Measurements from ENCODE around the gene ZDHHC16.

The ZDHHC16 gene

DNA sequence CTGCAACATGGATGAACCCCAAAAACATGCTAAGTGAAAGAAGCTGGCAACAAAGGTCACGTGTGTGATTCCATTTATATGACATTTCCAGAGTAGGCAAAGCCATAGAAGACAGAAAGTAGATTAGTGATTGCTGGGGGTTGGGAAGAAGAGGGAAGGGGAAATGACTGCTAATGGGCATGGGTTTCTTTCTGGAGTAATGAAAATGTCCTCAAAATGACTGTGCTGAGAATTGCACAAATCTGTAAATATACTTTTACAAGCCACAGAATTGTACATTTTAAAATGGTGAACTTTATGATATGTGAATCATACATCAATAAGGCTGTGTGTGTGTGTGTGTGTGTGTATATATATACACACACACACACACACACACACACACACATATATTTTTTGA, 36.4 kb downstream of the ZDHHC16 start:
- no peak for DNase-seq

GRCh38 chr10:97483506-97483905, 37.5 kb downstream of the ZDHHC16 start:
- no peak for DNase-seq

DNA sequence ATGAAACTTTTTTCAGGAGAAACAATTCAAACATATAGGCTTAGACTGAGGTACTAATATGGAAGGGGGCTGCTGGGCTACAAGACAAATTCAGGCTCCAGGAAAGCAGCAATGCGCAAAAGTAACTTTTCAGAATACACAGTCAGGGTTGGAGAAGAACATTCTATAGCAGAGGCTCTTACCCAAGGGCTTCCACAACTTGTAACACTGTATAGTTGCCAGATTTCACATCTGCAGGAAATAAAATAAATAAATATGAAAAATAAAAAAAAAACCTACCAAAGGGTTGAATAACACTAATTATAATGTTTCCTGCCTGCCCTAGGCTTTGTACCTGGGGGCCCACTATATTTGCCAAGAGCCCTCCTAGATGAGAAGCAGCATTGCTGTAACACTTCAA, 37.9 kb downstream of the ZDHHC16 start:
- no peak for DNase-seq

DNA sequence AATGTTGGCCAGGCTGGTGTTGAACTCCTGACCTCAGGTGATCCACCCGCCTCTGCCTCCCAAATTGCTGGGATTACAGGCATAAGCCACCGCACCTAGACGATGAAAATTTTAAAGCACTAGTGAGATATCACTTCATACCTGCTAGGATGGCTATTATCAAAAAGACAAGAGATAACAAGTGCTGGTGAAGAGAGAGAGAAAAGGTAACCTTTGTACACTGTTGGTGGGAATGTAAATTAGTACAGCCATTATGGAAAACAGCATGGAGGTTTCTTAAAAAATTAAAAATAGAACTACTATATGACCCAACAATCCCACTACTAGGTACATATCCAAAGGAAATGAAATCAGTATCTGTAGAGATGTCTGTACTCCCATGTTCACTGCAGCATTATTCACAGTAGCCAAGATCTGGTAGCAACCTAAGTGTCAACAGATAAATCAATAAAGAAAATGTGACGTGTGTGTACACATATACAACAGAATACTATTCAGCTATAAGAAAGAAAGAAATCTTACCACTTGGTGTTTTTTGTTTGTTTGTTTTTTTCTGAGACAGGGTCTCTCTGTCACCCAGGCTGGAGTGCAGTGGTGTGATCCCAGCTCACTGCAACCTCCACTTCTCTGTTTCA, 39.8 kb downstream of the ZDHHC16 start:
- no peak for DNase-seq

GRCh38 chr10:97490592-97490991, 44.6 kb downstream of the ZDHHC16 start:
- DNase-seq = no peak

- DNase-seq = no peak
Observed at GRCh38 chr10:97494151-97494550, 48.2 kb downstream of the ZDHHC16 start.

- DNase-seq = peak; percentile 39
Observed at GRCh38 chr10:97494863-97495506, 49.0 kb downstream of the ZDHHC16 start.

DNA sequence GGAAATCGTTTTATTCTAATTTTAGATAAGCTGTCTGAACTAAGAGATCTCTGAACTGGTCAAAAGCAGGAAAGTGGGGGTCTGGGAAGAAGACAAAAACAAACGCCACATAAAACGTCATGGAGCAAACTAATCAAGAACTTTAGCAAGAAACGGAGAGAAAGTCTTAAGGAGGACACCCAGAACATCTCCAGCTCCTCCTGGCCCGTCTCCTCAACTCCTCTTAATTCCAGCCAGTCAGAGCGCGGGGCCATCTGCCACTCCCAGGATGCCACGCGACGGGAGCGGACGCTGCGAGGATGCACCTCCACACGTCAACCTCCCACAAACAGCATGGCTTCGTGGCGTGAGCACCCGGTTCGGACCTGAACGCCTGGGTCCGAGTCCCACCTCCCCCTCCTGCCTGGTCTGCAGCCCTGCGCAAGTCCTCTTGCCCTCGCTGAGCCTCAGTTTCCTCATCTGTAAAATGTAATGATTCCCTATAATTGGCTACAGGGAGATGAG, 51.6 kb downstream of the ZDHHC16 start:
- peak; percentile 64 for DNase-seq

- DNase-seq = peak; percentile 99
Observed at GRCh38 chr10:97498076-97498840, 52.3 kb downstream of the ZDHHC16 start, which contains the start of gene MMS19. MMS19 (minus strand) TSS chr10:97498422; CDS start chr10:97498384, 38 bp downstream.

DNA sequence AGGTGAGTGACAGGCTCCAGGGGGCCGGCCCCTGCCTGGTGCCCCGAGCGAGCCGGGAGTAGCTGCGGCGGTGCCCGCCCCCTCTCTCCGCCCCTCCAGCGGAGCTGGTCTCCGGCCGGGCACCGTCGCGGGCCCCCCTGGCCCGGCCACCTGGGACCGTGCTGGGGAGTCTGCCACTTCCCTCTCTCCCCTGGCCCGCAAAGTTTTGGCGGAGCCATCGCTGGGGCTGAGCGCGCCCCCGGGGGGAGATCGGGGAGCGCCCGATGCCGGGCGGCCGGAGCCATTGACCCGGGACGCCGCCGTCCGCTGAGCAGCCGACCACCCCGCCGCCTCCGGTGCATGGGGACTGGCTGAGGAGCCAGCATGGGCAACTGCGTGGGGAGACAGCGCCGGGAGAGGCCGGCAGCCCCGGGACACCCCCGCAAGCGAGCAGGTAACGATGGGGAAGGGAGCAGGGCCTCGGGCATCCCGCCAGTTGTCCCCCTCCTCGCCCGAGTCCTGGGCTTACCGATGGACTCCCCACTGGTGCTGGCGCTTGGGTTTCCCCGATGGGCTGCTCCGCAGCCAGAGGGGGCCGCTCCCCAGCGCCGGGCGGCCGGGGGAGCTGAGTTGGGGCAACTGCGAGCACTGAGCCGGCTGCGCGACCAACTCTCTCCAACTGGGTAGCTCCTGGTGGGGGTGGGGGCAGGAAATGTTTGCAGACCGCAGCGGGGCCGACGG, 53.0 kb downstream of the ZDHHC16 start, which contains the start of gene UBTD1:
TSS of gene UBTD1 (plus strand) at position 84 of the 720 bp plus-strand sequence. CDS start at position 364, 280 bp downstream.
- DNase-seq = peak; percentile 19

GRCh38 chr10:97499561-97500296, 53.8 kb downstream of the ZDHHC16 start:
- no peak for DNase-seq

DNA sequence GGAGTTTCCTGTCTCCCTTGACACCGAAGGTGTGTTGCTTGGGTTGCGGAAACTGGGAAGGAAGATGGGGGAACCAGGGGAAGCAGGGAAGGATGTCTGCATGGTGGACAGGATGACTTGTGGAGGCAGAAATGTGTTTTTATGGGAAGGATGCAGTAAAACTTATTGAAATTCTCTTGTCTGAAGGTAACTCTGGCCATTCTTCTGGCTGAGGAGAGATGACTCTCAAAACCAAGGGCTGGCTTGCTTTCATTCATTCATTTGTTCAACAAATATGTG, 54.3 kb downstream of the ZDHHC16 start:
- DNase-seq = no peak

DNA sequence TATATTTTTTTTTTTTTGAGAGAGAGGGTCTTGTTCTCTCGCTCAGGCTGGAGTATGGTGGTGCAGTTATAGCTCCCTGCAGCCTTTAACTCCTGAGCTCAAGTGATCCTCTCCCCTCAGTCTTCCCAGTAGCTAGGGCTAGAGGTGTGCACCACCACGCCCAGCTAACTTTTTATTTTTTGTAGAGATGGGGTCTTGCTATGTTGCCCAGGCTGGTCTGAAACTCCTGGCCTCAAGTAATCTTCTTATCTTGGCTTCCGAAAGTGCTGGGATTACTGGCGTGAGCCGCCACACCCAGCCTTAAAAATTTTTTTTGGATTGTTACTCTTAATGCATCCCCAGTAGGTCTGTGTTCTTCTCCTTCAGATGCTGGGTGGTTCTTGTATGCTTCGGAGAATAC, 56.9 kb downstream of the ZDHHC16 start:
- no peak for DNase-seq

DNA sequence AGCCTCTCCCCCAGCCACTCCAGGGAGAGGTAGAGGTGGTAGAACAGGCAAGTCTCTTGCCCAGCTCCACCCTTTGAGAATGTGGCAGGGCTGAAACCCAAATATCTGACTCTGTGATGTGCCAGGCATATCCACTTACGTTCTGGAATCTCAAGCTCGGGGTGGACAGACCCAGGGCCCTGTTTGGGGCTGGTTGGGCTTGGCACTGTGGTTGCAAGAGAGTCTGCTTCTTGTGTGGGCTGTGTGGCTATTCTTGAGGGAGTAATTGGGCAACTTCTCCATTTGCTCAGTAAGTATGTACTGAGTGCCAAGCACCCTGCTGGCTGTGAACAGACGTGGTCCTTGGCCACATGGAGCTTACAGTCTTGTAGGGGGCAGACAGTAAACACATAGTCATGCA, 57.4 kb downstream of the ZDHHC16 start:
- no peak for DNase-seq

GRCh38 chr10:97505152-97505551, 59.2 kb downstream of the ZDHHC16 start:
- DNase-seq = no peak

- no peak for DNase-seq
Observed at GRCh38 chr10:97506199-97506991, 60.4 kb downstream of the ZDHHC16 start.

Measured in central memory CD4-positive, alpha-beta T cell (primary cell).